HG03460 (cell line): ENCODE measurements around the gene ZXDC.

Source experiments
- ATAC-seq: cut with Tn5 transposase; IDR thresholded peaks from one replicate; pipeline ENCODE4 v1.9.1; 2021; ENCODE audit not compliant: unreplicated experiment

ZXDC gene

GRCh38 chr3:126475413-126476114 is at the start of gene ZXDC:
TSS of gene ZXDC (minus strand) at chr3:126475891. CDS start at chr3:126475865, 26 bp downstream.
- ATAC-seq = peak; percentile 73

DNA sequence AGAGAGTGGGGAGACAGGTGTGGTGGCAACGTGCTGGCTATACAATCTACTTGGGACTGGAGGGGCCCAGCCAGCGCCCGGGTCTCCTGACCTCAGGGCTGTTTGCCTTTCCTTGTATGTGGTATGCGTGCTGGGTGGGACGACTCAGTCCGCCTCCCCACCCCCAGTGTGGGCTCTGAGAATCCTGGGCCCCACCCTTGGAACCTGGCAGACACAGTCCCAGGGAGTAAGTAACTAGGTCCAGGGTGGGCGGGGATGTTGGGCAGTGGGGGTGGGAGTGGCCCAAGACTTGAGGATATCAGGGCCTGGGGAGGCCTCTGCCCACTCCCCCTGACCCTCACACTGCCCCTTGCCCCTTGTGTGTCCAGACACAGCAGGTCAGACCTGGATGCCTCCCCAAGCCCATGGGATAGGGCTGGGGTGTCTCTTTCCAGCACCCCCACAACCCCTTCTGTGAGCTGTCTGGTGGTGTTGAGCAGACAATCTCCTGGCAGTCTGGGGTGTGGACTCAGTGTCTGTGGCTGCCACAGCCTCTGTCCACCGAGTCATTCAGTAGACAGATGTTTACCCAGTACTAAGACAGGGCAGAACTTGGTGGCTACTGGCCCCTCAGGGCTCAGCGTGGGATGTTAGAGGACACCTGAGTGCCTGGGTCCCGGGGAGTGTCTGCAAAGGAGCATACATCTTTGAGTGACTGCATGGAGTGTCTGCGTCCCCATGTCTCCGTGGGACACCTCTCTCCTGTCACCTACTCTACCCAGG is 49.6 kb upstream of the ZXDC start:
- ATAC-seq = no peak

DNA sequence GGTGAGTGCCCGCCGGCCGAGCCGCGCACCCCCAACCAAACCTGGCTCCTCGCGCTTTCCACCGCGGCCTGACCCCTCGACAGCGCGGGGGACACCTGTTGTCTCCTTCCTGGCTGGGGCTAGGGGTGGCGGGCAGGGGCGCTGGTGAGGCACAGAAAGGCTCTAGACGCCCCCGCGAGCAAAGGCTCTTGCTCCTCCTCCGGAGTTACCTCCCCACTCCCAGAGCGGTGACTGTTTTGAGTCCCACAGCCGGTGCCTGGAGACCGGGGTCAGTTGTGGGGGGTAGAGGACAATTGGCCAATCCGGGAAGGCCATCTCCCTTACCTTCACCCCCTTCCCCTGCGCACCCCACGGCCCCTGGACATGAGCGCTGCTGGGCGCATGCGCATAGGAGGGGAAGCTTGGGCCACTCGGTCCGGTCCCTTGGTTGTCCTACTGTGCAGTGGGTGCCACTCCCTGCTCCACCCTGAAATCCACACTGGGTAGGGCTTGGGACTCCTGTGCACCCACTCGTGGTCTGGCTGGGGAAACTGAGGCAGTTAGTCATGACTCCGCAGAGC is 48.8 kb upstream of the ZXDC start:
- ATAC-seq = no peak

GRCh38 chr3:126523745-126524428 is 48.2 kb upstream of the ZXDC start, which contains the start of gene CHST13:
TSS of gene CHST13 (plus strand) at chr3:126524155. CDS start at chr3:126524333, 178 bp downstream.
- no peak for ATAC-seq

DNA sequence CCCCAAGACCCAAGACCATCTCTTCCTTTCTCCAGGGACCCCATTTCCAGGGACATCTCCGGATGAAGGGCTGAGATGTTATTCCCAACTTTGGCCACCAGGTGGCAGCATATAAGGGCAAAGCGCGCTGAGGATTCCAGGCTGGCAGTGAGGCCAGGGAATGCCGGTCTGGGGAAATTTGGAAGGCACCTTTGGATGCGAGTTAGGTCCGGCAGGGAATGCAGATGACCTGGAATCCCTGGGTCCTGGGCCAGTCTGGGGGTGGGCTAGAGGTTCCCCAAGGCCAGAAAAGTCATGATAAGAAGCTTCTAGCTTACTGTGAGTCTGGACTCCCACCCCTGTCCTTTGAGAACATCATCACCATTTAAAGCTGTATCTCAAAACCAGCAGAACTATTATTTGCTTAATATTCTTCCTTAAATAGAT is 46.7 kb upstream of the ZXDC start:
- no peak for ATAC-seq

DNA sequence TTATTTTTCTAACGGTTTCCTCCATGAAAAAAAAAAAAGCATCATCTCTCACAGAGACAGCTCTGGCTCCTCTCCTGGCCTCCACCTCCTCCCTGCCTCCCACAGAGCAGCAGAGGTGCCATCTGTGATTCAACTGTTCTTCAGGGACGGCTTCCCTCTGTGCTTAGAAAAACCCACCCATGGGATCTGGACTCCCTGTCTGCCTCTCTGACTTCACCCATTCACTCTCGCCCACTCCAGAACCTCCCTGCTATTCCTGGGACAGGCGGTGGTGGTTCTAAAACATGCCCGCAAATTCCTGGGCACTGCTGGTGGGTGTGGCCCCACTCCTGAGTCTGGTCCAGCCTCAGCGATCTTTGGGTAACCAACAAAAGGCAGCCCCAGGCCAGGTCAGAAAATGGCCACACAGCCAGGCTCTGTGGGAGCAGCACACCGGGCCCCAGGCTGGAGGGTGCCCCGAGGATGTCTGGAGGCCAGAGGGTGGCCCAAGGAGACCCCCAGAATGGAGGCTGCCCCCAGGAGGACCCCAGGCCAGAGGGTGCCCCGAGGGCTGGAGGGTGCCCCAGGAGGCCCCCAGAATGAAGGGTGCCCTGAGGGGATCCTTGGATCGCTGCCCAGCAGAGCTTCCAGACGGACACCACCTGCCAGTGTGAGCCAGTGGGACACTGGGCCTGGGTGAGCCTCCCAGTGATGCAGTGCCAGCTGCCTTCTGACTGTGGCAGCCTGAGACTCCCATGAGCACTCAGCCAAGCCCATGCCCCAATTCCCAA is 45.6 kb upstream of the ZXDC start:
- ATAC-seq = no peak

GRCh38 chr3:126519506-126520455 is 44.1 kb upstream of the ZXDC start:
- no peak for ATAC-seq

DNA sequence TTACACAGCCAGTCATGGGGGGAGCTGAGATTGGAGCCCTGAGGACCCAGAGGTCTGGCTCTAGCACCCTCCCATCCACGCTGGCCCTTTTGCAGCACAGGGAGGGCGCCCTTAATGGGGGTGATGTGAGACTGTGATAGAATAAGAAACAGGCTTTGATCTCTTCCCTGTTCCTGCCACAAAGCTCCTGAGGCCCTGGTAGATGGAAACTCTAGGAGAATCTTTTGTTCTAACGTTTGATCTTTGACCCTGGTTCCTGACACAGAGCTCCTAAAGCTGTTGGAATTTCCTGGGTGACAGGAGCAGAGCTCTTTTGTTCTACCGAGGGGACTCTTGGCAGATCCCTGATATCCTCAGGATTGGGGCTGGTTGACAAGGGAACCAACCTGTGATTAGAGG is 43.1 kb upstream of the ZXDC start:
- ATAC-seq = no peak

GRCh38 chr3:126517986-126518778 is 42.5 kb upstream of the ZXDC start:
- ATAC-seq = no peak

DNA sequence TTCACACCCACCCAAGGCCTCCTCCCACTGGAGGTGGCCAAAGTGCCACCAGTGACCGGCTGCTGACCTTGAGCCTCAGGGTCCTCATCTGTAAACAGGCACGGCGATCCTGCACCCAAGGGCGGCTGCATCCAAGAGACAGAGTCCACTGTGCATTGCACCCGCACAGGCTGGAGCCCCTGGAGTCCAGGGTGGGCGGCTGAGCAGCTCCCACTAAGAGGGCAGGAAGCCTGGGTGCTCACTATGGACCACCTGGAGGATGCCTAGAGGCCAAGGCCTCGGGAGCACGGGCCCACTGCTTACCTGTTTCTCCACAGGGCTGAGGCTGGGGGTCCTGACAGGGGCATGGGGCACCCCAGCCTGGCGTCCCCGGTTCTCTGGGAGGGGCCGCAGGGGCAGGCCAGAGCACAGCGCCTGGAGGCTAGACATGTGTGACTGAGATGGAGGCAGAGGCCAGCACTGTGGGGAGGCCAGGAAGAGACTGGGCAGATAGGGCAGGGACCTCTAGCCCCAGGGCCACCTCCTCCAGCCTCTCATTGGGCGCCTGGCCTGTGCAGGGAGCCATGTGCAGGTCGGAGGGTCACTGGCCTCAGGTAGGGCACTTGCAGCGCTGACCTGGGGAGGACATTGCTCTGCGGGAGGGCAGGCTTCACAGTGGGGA is 41.7 kb upstream of the ZXDC start, which contains the start of gene UROC1:
UROC1 (minus strand) TSS at position 483 of the 661 bp plus-strand sequence; CDS start at position 429, 54 bp downstream.
- no peak for ATAC-seq

- no peak for ATAC-seq
Observed at GRCh38 chr3:126516936-126517290, 41.2 kb upstream of the ZXDC start.

GRCh38 chr3:126516152-126516935 is 40.7 kb upstream of the ZXDC start:
- no peak for ATAC-seq

DNA sequence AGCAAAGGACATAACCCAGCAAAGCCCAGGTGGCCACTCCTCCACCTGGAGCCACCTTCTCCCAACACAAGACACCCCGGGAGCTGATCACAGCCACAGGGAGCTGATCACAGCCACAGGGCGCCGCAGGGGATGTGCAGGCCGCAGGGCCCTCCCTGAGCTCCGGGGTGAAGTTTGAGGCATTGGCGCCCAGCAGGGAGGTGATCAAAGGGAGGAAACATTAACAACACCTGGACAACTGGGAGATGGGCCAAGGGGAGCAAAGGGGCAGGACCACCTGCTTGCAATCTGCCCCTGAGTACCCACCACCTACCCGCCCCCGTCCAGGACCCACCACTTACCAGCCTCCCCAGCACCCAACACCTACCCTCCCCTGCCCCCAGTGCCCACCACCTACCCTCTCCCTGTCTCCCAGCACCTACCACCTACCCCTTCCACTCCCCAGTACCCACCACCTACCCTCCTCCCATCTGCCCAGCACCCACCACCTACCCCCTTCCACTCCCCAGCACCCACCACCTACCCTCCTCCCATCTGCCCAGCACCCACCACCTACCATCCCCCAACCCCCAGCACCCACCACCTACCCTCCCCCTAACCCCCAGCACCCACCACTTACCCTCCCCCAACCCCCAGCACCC is 39.5 kb upstream of the ZXDC start:
- ATAC-seq = no peak

- no peak for ATAC-seq
Observed at GRCh38 chr3:126514161-126514560, 38.5 kb upstream of the ZXDC start.

DNA sequence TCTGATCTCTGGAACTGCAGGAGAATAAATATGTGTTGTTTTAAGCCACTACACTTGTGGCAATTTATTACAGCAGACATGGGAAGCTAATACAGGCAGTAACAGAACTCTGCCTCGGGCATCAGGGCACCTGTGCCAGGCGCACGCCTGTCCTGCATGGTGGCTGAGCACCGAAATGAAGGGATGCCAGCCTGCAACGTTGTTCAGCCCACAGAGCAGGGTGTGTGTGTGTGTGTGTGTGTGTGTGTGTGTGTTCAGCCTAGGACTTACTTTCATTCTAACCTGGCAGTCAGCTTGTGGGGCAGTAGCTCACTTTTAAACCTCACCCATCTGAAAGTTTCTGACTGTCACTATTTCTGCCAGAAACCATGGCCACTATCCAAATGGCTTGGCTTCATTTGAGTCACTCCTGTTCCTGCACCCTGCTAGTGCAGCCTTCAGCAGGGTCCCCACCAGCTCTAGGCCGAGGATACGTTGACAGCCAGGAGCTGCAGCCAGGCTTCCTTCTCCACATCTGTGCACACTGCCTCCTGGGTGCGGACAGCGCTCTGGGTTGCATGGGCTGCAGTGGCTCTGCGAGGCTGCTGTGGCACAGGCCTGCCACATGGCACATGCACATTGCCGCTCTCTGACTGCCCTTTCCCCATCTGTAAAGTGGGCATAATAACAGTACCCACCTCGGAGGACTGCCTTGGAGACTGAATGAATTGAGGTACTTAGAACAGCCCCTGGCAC is 37.4 kb upstream of the ZXDC start:
- no peak for ATAC-seq

DNA sequence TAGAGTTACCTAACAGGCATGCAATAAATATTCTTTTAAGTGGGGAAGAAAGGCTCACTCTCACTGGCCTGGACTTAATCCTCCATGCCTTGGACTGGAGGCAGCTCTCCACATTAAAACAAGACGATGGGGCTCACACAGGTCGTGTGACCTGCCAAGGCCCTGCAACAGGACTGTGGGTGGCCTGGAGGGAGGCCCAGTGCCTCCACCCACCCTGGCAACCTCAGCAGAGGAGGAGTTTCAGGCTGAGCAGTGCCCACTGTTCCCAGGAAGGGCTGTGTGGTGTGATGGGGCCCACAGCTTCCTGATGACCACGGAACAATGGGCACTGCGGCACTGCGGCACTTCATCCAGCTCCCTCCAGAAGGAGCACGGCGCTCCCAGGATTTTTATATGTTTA is 36.3 kb upstream of the ZXDC start:
- ATAC-seq = no peak
